Colonic mucosa (tissue), 4 donors: ENCODE data around the gene HNMT. TPM values are rescaled to one million over a fixed set of nuclear protein-coding genes. Genes with fewer than 3 reads are reported as not detected.

Experiments used
- DNase-seq: peaks from one replicate; pipeline ENCODE4 v3.0.0-alpha.2; 2020
- H3K27ac ChIP-seq: fragments of 200-600 bp; one replicate; pipeline ENCODE4 v1.8.0; 2021
- H3K27me3 ChIP-seq: fragments of 200-600 bp; one replicate; pipeline ENCODE4 v1.8.0; 2021
- H3K36me3 ChIP-seq: fragments of 200-600 bp; one replicate; pipeline ENCODE4 v1.8.0; 2021
- H3K4me1 ChIP-seq: fragments of 200-600 bp; one replicate; pipeline ENCODE4 v1.8.0; 2021; ENCODE audit warnings: mild to moderate bottlenecking
- H3K4me3 ChIP-seq: fragments of 200-600 bp; one replicate; pipeline ENCODE4 v1.8.0; 2021
- H3K9ac ChIP-seq, 2 donors: one replicate each; pipeline ENCODE4 v1.7.0; 2013; ENCODE audit warnings: control low read depth in 2 of 2, low read depth in 2 of 2, low read length in 2 of 2
- H3K9me3 ChIP-seq: fragments of 200-600 bp; one replicate; pipeline ENCODE4 v1.8.0; 2021
- intact Hi-C: fragments of 100-400 bp; cut with DNase I; formaldehyde crosslinking; loops from one replicate; pipeline ENCODE4 v1.14.1; 2022
- total RNA-seq, 2 donors: library from RNA; stranded (reverse); fragmentation: NEBNext Ultra II Directional in 1 of 2; extraction: Animal tissue kit (Norgen Biotek cat#: 25700) in 1 of 2; gene quantifications; one replicate each; pipeline ENCODE4 v1.2.1, GENCODE V29; 2021
- TF ChIP-seq, protein P1 (sequence below): fragments of 200-600 bp; IDR thresholded peaks from one replicate; pipeline ENCODE4 v1.8.0; 2022; ENCODE audit warnings: antibody characterized with exemption, mild to moderate bottlenecking
- donor health status: healthy.
- donor health status: DM: no; HTN: no; CAD: no.
- donor health status: DM: no; HTN: no; CAD: no.

Gene HNMT
- total RNA-seq, 2 donors from 2014 or later = 62.2 to 82.1 TPM

DNA sequence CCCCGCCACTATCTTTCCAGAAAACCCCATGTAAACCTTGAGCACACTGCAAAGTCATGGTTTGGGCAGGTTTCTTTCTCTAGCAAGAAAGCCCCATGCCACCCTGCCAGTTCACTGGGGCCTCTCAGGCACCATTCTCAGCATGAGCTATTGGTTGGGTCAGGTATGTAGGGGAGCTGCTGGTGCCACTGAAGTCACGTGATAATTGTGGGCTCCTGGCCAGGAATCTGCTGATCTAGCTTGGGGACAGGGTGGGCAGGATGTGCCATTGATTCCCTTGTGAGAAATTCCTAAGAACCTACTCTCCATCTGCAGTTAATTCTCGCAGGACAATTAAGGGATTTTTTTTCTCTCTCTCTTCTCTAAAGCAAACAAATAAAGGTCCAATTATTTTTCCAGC, 26.5 kb upstream of the HNMT start:
- no peaks in the 10 kb centered on the region for H3K4me1 ChIP-seq
- no peak overlapping the region for H3K4me3 ChIP-seq
- intact Hi-C loops = no loop called here
- no peak overlapping the region for H3K9ac ChIP-seq
- no peaks in the 10 kb centered on the region for H3K36me3 ChIP-seq
- no peaks in the 10 kb centered on the region for H3K27me3 ChIP-seq
- no peaks in the 10 kb centered on the region for H3K9me3 ChIP-seq
- DNase-seq = no peak
- TF ChIP-seq, protein P1, sequence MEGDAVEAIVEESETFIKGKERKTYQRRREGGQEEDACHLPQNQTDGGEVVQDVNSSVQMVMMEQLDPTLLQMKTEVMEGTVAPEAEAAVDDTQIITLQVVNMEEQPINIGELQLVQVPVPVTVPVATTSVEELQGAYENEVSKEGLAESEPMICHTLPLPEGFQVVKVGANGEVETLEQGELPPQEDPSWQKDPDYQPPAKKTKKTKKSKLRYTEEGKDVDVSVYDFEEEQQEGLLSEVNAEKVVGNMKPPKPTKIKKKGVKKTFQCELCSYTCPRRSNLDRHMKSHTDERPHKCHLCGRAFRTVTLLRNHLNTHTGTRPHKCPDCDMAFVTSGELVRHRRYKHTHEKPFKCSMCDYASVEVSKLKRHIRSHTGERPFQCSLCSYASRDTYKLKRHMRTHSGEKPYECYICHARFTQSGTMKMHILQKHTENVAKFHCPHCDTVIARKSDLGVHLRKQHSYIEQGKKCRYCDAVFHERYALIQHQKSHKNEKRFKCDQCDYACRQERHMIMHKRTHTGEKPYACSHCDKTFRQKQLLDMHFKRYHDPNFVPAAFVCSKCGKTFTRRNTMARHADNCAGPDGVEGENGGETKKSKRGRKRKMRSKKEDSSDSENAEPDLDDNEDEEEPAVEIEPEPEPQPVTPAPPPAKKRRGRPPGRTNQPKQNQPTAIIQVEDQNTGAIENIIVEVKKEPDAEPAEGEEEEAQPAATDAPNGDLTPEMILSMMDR = no peak
- no peak overlapping the region for H3K27ac ChIP-seq

GRCh38 chr2:137938204-137938603, 26.1 kb upstream of the HNMT start:
- Histone ChIP-seq H3K9ac (no peak overlapping the region), H3K36me3 (no peaks in the 10 kb centered on the region), H3K4me1 (no peaks in the 10 kb centered on the region), H3K27ac (no peak overlapping the region), H3K9me3 (no peaks in the 10 kb centered on the region), H3K27me3 (no peaks in the 10 kb centered on the region), H3K4me3 (no peak overlapping the region)
- intact Hi-C loops = no loop called here
- no peak for DNase-seq
- TF ChIP-seq, protein P1 = no peak

DNA sequence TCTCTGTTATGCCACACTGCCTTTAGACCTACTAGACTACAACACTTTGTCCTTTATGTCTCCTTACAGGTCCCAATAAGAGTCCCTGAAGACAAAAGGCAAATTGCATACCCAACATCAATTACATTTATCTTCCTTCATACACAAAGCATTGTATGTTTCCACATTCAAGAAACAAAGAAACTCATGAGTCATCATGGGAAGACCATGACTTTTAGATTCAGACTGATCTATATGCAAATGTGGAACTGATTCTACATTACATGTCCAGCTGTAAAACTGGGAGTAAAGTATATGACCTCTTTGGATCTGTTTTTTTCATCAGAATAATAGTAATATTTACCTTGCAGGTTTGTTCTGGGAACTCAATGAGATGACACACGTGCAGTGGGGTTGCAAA, 25.2 kb upstream of the HNMT start:
- Histone ChIP-seq H3K27me3 (no peaks in the 10 kb centered on the region), H3K9me3 (no peaks in the 10 kb centered on the region), H3K4me3 (no peak overlapping the region), H3K27ac (no peak overlapping the region), H3K4me1 (no peaks in the 10 kb centered on the region), H3K9ac (no peak overlapping the region), H3K36me3 (no peaks in the 10 kb centered on the region)
- TF ChIP-seq, protein P1 = no peak
- intact Hi-C loops = no loop called here
- DNase-seq = no peak

DNA sequence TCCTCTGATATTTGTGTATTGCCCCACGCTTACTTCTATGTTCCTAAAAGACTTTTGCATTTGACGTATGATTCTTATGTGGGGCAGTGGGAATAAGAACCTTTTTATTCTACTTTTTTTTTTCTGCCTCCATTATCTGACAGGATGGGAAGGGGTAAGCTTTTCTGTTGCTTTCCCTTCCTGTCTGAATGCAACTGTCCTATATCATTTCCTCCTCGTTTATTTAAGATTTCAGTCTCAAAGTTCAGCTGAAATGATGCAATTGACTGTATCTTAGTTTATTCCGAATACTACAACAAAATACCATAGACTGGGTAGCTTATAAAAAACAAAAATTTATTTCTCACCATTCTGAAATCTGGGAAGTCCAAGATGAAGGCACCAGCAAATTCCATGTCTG, 24.1 kb upstream of the HNMT start:
- H3K27ac ChIP-seq = no peak overlapping the region

GRCh38 chr2:137942037-137942832, 22.0 kb upstream of the HNMT start:
- Histone ChIP-seq H3K36me3 (no peaks in the 10 kb centered on the region), H3K27me3 (no peaks in the 10 kb centered on the region), H3K9me3 (no peaks in the 10 kb centered on the region), H3K4me1 (peaks cover 6% of the 10 kb centered on the region), H3K27ac (no peak overlapping the region), H3K9ac (no peak overlapping the region), H3K4me3 (no peak overlapping the region)
- no peak for DNase-seq
- intact Hi-C loops = loop anchor here (10.0 kb wide), 1 partner anchor 143 kb away; no protein-coding TSS in a partner anchor
- TF ChIP-seq, protein P1 = no peak

More for the DNA sequence above, 24.1 kb upstream of the HNMT start:
- TF ChIP-seq, protein P1 = no peak
- DNase-seq = no peak
- no peaks in the 10 kb centered on the region for H3K4me1 ChIP-seq
- no peaks in the 10 kb centered on the region for H3K27me3 ChIP-seq
- H3K4me3 ChIP-seq = no peak overlapping the region
- intact Hi-C loops = loop anchor here (10.0 kb wide), 1 partner anchor 145 kb away; no protein-coding TSS in a partner anchor
- no peak overlapping the region for H3K9ac ChIP-seq
- no peaks in the 10 kb centered on the region for H3K9me3 ChIP-seq
- H3K36me3 ChIP-seq = no peaks in the 10 kb centered on the region
